ENCODE results near the gene FCRLB.

- TF ChIP-seq POLR2A (conservative IDR thresholded peaks at IDR 0.05) = no peak
- TF ChIP-seq ATF3 (IDR thresholded peaks at IDR 0.05) = no peak
- no peak for TF ChIP-seq ATF3 (CRISPR knock-in tag; conservative IDR thresholded peaks at IDR 0.05)
- no peak for TF ChIP-seq PHF21A (IDR thresholded peaks at IDR 0.05; ENCODE audit: borderline replicate concordance, low read depth)
- no peak for TF ChIP-seq CTCF (IDR thresholded peaks at IDR 0.05 in 2 of 3, conservative IDR thresholded peaks at IDR 0.05 in 1 of 3; ENCODE audit: insufficient read depth in 2 of 3, low read depth in 1 of 3, low read length in 3 of 3)
- no peak for TF ChIP-seq HCFC1 (IDR thresholded peaks at IDR 0.05; ENCODE audit: low read depth, low read length)
These were observed 19.1 kb upstream of the FCRLB start for GRCh38 chr1:161702250-161702649.

All from K562 (cell line).